ENCODE data around the gene SLC22A12. TPM values are rescaled to one million over a fixed set of nuclear protein-coding genes. Genes with fewer than 3 reads are reported as not detected.
A peak's percentile ranks its signal among the peaks of the same experiment; 100 is the strongest.

SLC22A12 gene
- total and polyA plus RNA-seq, 2 of the 8 experiments (the other 6 are each of a cell fraction or from before 2014, with no cell fraction given): not detected

DNA sequence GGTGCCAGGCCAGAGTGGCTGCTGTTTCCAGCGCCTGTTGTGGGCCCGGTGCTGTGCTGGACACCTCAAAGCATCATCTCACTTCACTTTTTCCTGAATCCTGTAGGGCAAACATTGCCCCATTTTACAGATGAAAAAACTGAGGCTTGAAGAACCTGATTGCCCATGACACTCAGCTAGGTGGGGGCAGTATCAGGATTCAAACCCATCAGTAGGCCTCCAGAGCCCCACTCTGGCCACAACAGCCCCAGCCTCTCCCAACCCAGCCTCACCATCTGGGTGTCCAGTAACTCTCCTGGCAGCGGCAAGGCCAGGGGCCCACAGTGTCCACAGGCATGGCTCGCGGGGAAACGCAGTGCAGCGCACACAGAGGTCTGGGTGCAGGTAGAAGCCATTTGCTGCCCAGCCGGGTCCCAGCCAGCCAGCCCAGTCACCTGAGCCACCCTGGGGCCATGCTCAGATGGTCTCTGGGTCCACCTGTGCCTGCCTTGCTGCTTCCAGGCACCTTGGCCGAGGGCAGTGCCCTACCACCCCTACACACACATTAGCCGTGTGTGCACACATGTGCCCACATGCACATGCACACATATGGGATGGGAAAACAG lies 11.5 kb downstream of the SLC22A12 start:
- no peak overlapping the region for H3K27ac ChIP-seq (ENCODE audit: low read depth, low read length)
- no peak overlapping the region for H2BK120ac ChIP-seq (replicated peaks; ENCODE audit: low read depth, low read length)
- DNase-seq (ENCODE audit: low read depth in 1 of 2, low spot score in 2 of 2) (no peak), FAIRE-seq (no peak)
- no peak overlapping the region for H3K23ac ChIP-seq (ENCODE audit: insufficient read length)
- no peak overlapping the region for H2AFZ ChIP-seq (ENCODE audit: low read length)
- WGBS, 2 experiments (ENCODE audit: extremely low coverage in 1 of 2, insufficient coverage in 1 of 2, insufficient read length in 1 of 2, insufficient replicate concordance in 2 of 2, low coverage in 1 of 2, low lambda C conversion rate in 2 of 2, missing lambda C conversion rate in 1 of 2): 94% methylated on average over 10 of the region's 10 CpGs; no CpG with 5 or more reads in 1 of the 2 experiments
- no peaks in the 10 kb centered on the region for H3K27me3 ChIP-seq (replicated peaks in 1 of 4; ENCODE audit: control insufficient read depth in 3 of 4, extremely low read depth in 1 of 4, insufficient read depth in 3 of 4, low read length in 3 of 4)
- H3K9me3 ChIP-seq (ENCODE audit: insufficient read depth in 2 of 2, low read depth in 1 of 2, low read length in 1 of 2): no peaks in the 10 kb centered on the region
- H3K4ac ChIP-seq (replicated peaks; ENCODE audit: insufficient read length, low read depth, low read length): no peak overlapping the region
- H4K8ac ChIP-seq (ENCODE audit: extremely low read depth, insufficient read depth, low read length): no peak overlapping the region
- H4K91ac ChIP-seq (replicated peaks; ENCODE audit: insufficient read length, low read length): no peak overlapping the region
- no peak overlapping the region for H2BK5ac ChIP-seq (ENCODE audit: low read depth, low read length)
- H3K4me2 ChIP-seq (ENCODE audit: insufficient read depth in 1 of 2, low read depth in 2 of 2, low read length in 2 of 2): no peak overlapping the region
- no peaks in the 10 kb centered on the region; a peak in 1 of 7 replicates for H3K4me1 ChIP-seq (replicated peaks in 1 of 4; ENCODE audit: control insufficient read depth in 3 of 4, insufficient read depth in 4 of 4, low read length in 3 of 4)
- H2AK5ac ChIP-seq (ENCODE audit: low read depth, low read length): no peak overlapping the region
- H3K4me3 ChIP-seq (ENCODE audit: extremely low read depth in 1 of 4, insufficient read depth in 2 of 4, low read depth in 3 of 4, low read length in 4 of 4): no peak overlapping the region
- no peaks in the 10 kb centered on the region for H3K23me2 ChIP-seq (ENCODE audit: low read depth, low read length)
- no peak overlapping the region for H3K56ac ChIP-seq (replicated peaks; ENCODE audit: insufficient read length, low read depth, low read length)
- H2BK20ac ChIP-seq (ENCODE audit: low read length): no peak overlapping the region
- ChIA-PET CTCF (ENCODE audit: partially characterized antibody) (interaction anchor here (0.6 to 1.0 kb wide), 4 partner anchors 47 to 1235 kb away, joined by 3 read pairs; no protein-coding TSS in a partner anchor), POLR2A (ENCODE audit: partially characterized antibody) (no interaction called here)
- H4K20me1 ChIP-seq (replicated peaks in 1 of 2; ENCODE audit: control insufficient read depth in 1 of 2, insufficient read depth in 2 of 2, low read length in 2 of 2): no peaks in the 10 kb centered on the region
- no peak overlapping the region for H4K5ac ChIP-seq (ENCODE audit: insufficient read length, low read depth, low read length)
- H3K36me3 ChIP-seq (ENCODE audit: control insufficient read depth in 2 of 4, insufficient read depth in 4 of 4, low read length in 3 of 4): no peaks in the 10 kb centered on the region
- no peaks in the 10 kb centered on the region for H3K79me1 ChIP-seq (ENCODE audit: low read depth, low read length)
- H3K9ac ChIP-seq (replicated peaks in 1 of 4; ENCODE audit: extremely low read depth in 1 of 4, low read depth in 3 of 4, low read length in 3 of 4): no peak overlapping the region
- H3K18ac ChIP-seq (ENCODE audit: extremely low read depth, low read length): no peak overlapping the region
- TF ChIP-seq KDM1A (IDR thresholded peaks at IDR 0.05; ENCODE audit: borderline replicate concordance, low read length): 0 out of 2 replicates have a peak, but pooled peaks have one; percentile 12
- TF ChIP-seq, protein P1, sequence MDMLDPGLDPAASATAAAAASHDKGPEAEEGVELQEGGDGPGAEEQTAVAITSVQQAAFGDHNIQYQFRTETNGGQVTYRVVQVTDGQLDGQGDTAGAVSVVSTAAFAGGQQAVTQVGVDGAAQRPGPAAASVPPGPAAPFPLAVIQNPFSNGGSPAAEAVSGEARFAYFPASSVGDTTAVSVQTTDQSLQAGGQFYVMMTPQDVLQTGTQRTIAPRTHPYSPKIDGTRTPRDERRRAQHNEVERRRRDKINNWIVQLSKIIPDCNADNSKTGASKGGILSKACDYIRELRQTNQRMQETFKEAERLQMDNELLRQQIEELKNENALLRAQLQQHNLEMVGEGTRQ (IDR thresholded peaks at IDR 0.05; ENCODE audit: low read length): no peak
- no peak overlapping the region for H2BK15ac ChIP-seq (ENCODE audit: low read length)
- no peak overlapping the region for H2BK12ac ChIP-seq (ENCODE audit: low read depth, low read length)
- no peaks in the 10 kb centered on the region for H3K79me2 ChIP-seq (ENCODE audit: control insufficient read depth in 1 of 2, insufficient read depth in 2 of 2, low read length in 2 of 2)
- no peak overlapping the region for H3K14ac ChIP-seq (ENCODE audit: insufficient read length)

Data from H1 (cell line).